Ovary (tissue), 9 donors: ENCODE results near the gene KRT3. TPM values are rescaled to one million over a fixed set of nuclear protein-coding genes. Genes with fewer than 3 reads are reported as not detected.

Source experiments
- DNase-seq, 5 donors: peaks; one replicate each; pipeline ENCODE4 v3.0.0-alpha.2; 2019 to 2020
- H3K27ac ChIP-seq, 2 donors: fragments of 200-600 bp; one replicate each; pipeline versions ENCODE4 v1.5.1 to v1.8.0; 2019 to 2022
- H3K27me3 ChIP-seq: fragments of 200-600 bp; one replicate; pipeline ENCODE4 v1.8.0; 2022
- H3K36me3 ChIP-seq: fragments of 200-600 bp; sonication (generic); one replicate; pipeline ENCODE4 v1.5.1; 2019
- H3K4me1 ChIP-seq: one replicate; pipeline ENCODE4 v1.8.1; 2013; ENCODE audit warnings: mild to moderate bottlenecking, moderate library complexity; ENCODE audit not compliant: insufficient read depth
- H3K4me3 ChIP-seq: fragments of 200-600 bp; sonication (generic); one replicate; pipeline ENCODE4 v1.5.1; 2017
- H3K9me3 ChIP-seq, 2 donors: fragments of 200-600 bp in 1 of 2; sonication (generic) in 1 of 2; one replicate each; pipeline versions ENCODE4 v1.5.1 to v1.8.1; 2013 to 2019; ENCODE audit warnings: mild to moderate bottlenecking in 1 of 2, moderate library complexity in 1 of 2
- CTCF ChIP-seq, 3 donors: fragments of 450-650 bp in 2 of 3; fragments of 200-600 bp in 1 of 3; IDR thresholded peaks; one replicate each; pipeline versions ENCODE4 v1.5.1 to v1.8.0; 2016 to 2022; ENCODE audit warnings: antibody characterized with exemption in 3 of 3, mild to moderate bottlenecking in 1 of 3
- EP300 ChIP-seq: sonication (generic); formaldehyde crosslinking; IDR thresholded peaks from one replicate; pipeline ENCODE4 v1.6.1; 2017; ENCODE audit warnings: antibody characterized with exemption
- POLR2A ChIP-seq: fragments of 450-650 bp; IDR thresholded peaks from one replicate; pipeline ENCODE4 v1.6.1; 2017; ENCODE audit warnings: antibody characterized with exemption, mild to moderate bottlenecking, moderate library complexity
- WGBS, 3 donors: extraction: QIAGEN DNeasy Blood & Tissue Kit in 1 of 3; methylation state at CpG; one replicate each; pipeline versions ENCODE4 v1.1.5 to v1.1.7; 2013 to 2017; 5-methylcytosine and 5-hydroxymethylcytosine counted together
- intact Hi-C, 4 donors: fragments of 100-400 bp; cut with DNase I; formaldehyde crosslinking; loops; one replicate each; pipeline versions ENCODE4 v1.11.0 to v1.15.1; 2022 to 2023
- polyA plus RNA-seq, 2 donors: library from polyadenylated mRNA; stranded (reverse); fragments of 200-250 nt in 1 of 2; fragments of 350-450 nt in 1 of 2; fragmentation: Illumina TruSeq in 1 of 2; extraction: RNeasy Lipid Tissue Mini Kit (QIAGEN cat#74804) in 1 of 2; gene quantifications; one replicate each; pipeline ENCODE4 v1.2.3, GENCODE V29; 2013 to 2014
- total RNA-seq, 7 donors: library from RNA; depleted of rRNA in 2 of 7; stranded (reverse); fragments of >200 nt in 2 of 7; fragmentation: NEBNext Ultra II Directional in 3 of 7; extraction: Animal tissue kit (Norgen Biotek cat#: 25700) in 3 of 7; gene quantifications; one replicate each; pipeline versions ENCODE4 v1.1.0 to v1.2.4, GENCODE V29; 2016 to 2023
- donor health status: DM: no; HTN: no; CAD: no; lungs with moderate emphysema.
- donor health status: DM: no; HTN: no; CAD: no.
- donor health status: Bipolar disorder and iron deficiency.
- donor health status: DM: yes; HTN: yes; CAD: no.
- donor health status: DM: no; HTN: no; CAD: no.
- donor health status: DM: yes; HTN: yes; CAD: no.

Gene KRT3
- total and polyA plus RNA-seq, 9 donors: not detected

GRCh38 chr12:52812073-52812400 is 16.1 kb upstream of the KRT3 start:
- Histone ChIP-seq H3K4me3 (no peak overlapping the region), H3K27ac (no peak overlapping the region)
- 61 to 84% (median 75%) methylated on average over 4 of the region's 4 CpGs for WGBS, 3 donors

GRCh38 chr12:52811191-52812072 is 15.5 kb upstream of the KRT3 start:
- H3K4me3 ChIP-seq: no peak overlapping the region
- WGBS, 3 donors: 82 to 88% (median 83%) methylated on average over 9 of the region's 9 CpGs
- intact Hi-C loops: no loop called here
- no peak for DNase-seq
- no peaks in the 10 kb centered on the region for H3K9me3 ChIP-seq
- H3K4me1 ChIP-seq: no peaks in the 10 kb centered on the region
- TF ChIP-seq EP300: no peak
- no peak for TF ChIP-seq CTCF (IDR thresholded peaks at IDR 0.05)
- no peak for TF ChIP-seq POLR2A
- no peak overlapping the region for H3K27ac ChIP-seq
- no peaks in the 10 kb centered on the region for H3K36me3 ChIP-seq
- no peaks in the 10 kb centered on the region for H3K27me3 ChIP-seq

More at GRCh38 chr12:52812073-52812400, 16.1 kb upstream of the KRT3 start:
- Histone ChIP-seq H3K4me1 (no peaks in the 10 kb centered on the region), H3K9me3 (no peaks in the 10 kb centered on the region), H3K27me3 (no peaks in the 10 kb centered on the region), H3K36me3 (no peaks in the 10 kb centered on the region)
- intact Hi-C loops: no loop called here
- DNase-seq: no peak
- no peak for TF ChIP-seq EP300
- no peak for TF ChIP-seq CTCF (IDR thresholded peaks at IDR 0.05)
- no peak for TF ChIP-seq POLR2A

GRCh38 chr12:52810554-52810953 is 14.6 kb upstream of the KRT3 start:
- H3K4me1 ChIP-seq: no peaks in the 10 kb centered on the region
- no peak overlapping the region for H3K27ac ChIP-seq
- no peak for DNase-seq
- TF ChIP-seq POLR2A (no peak), CTCF (IDR thresholded peaks at IDR 0.05) (no peak), EP300 (no peak)
- no peaks in the 10 kb centered on the region for H3K27me3 ChIP-seq
- 65 to 80% (median 68%) methylated on average over 5 of the region's 5 CpGs for WGBS, 3 donors
- H3K36me3 ChIP-seq: no peaks in the 10 kb centered on the region
- no peak overlapping the region for H3K4me3 ChIP-seq
- no peaks in the 10 kb centered on the region for H3K9me3 ChIP-seq
- intact Hi-C loops: no loop called here

GRCh38 chr12:52809166-52809565 is 13.2 kb upstream of the KRT3 start:
- H3K27me3 ChIP-seq: no peaks in the 10 kb centered on the region
- H3K4me3 ChIP-seq: no peak overlapping the region
- H3K36me3 ChIP-seq: no peaks in the 10 kb centered on the region
- no peaks in the 10 kb centered on the region for H3K9me3 ChIP-seq
- no peak for DNase-seq
- TF ChIP-seq POLR2A (no peak), EP300 (no peak), CTCF (IDR thresholded peaks at IDR 0.05) (no peak)
- intact Hi-C loops: no loop called here
- no peak overlapping the region for H3K27ac ChIP-seq
- H3K4me1 ChIP-seq: no peaks in the 10 kb centered on the region
- WGBS, 3 donors: 70 to 76% (median 74%) methylated on average over 7 of the region's 7 CpGs
